Panc1 (cell line): Measurements from ENCODE around the gene SSX5. TPM values are rescaled to one million over a fixed set of nuclear protein-coding genes. Genes with fewer than 3 reads are reported as not detected.
"Not testable (repeated sequence)": the region's sequence is repeated elsewhere in the genome, so short reads cannot be mapped to it uniquely, and the experiment has no call there.

ENCODE experiments used
- ATAC-seq: fragments of 200-7000 bp; cut with Tn5 transposase; 2 replicates; pipeline ENCODE4 v1.9.1; 2020; ENCODE audit warnings: mild to moderate bottlenecking, moderate library complexity
- BruUV-seq: library from RNA; stranded (reverse); fragments of 400-500 nt; replicated peaks from 2 replicates; lab custom pipeline; 2021; lab: Mats Ljungman, UMichigan
- CTCF ChIA-PET: fragments of 300-600 bp; sonication (Branson Sonifier 250); formaldehyde crosslinking; loops from one replicate; lab custom pipeline; 2022; ENCODE audit warnings: antibody characterized with exemption; lab: Charles Lee
- POLR2A ChIA-PET: fragments of 300-600 bp; sonication (Branson Sonifier 250); formaldehyde crosslinking; loops from one replicate; lab custom pipeline; 2022; ENCODE audit warnings: antibody characterized with exemption; lab: Charles Lee
- DNase-seq: peaks from one replicate; pipeline ENCODE4 v3.0.0-alpha.2; 2010; ENCODE audit warnings: low read depth, low spot score
- H3K27ac ChIP-seq: 2 replicates; pipeline ENCODE4 v1.5.1; 2011; ENCODE audit warnings: mild to moderate bottlenecking, low read length, inconsistent platforms
- H3K27me3 ChIP-seq: fragments of 200-500 bp; sonication (Bioruptor generic); 2 replicates; pipeline ENCODE4 v1.6.0; 2014; ENCODE audit warnings: low read length, inconsistent platforms; ENCODE audit not compliant: control insufficient read depth, insufficient read depth
- H3K36me3 ChIP-seq: fragments of 200-500 bp; sonication (Bioruptor generic); 2 replicates; pipeline ENCODE4 v1.5.1; 2014; ENCODE audit warnings: inconsistent platforms, mild to moderate bottlenecking, low read length, moderate library complexity; ENCODE audit not compliant: control insufficient read depth, insufficient read depth
- H3K4me1 ChIP-seq: 2 replicates; pipeline ENCODE4 v1.5.1; 2011; ENCODE audit warnings: inconsistent platforms, mild to moderate bottlenecking, low read length, moderate library complexity; ENCODE audit not compliant: control insufficient read depth, insufficient read depth
- H3K4me3 ChIP-seq, 2 experiments: 2 replicates each; pipeline ENCODE4 v1.5.1; 2011 to 2012; ENCODE audit warnings: low read depth in 2 of 2, low read length in 2 of 2, mild to moderate bottlenecking in 2 of 2, inconsistent platforms in 1 of 2, moderate library complexity in 1 of 2
- H3K9me3 ChIP-seq: fragments of 200-500 bp; sonication (Bioruptor generic); 2 replicates; pipeline ENCODE4 v1.5.1; 2014; ENCODE audit warnings: low read depth, mild to moderate bottlenecking, inconsistent platforms, low read length, moderate library complexity; ENCODE audit not compliant: control insufficient read depth, insufficient read depth
- POLR2AphosphoS5 ChIP-seq: IDR thresholded peaks from 2 replicates; pipeline ENCODE4 v1.6.1; 2012; ENCODE audit warnings: mild to moderate bottlenecking, low read depth, low read length, moderate library complexity
- SIN3A ChIP-seq: IDR thresholded peaks from 2 replicates; pipeline ENCODE4 v1.6.1; 2012; ENCODE audit warnings: low read depth, mild to moderate bottlenecking, low read length, moderate library complexity, borderline replicate concordance; ENCODE audit not compliant: insufficient read depth
- TCF7L2 ChIP-seq: IDR thresholded peaks from 2 replicates; pipeline ENCODE4 v1.6.1; 2011; ENCODE audit warnings: mild to moderate bottlenecking, low read depth, low read length, inconsistent platforms
- in situ Hi-C: cut with HindIII; loops from 2 replicates; pipeline ENCODE4 v1.10.0; 2016; ENCODE audit warnings: low sequenced_read_pairs, low pct_unique_long_range_greater_than_20kb
- intact Hi-C: fragments of 100-400 bp; cut with micrococcal nuclease; formaldehyde crosslinking; loops from one replicate; pipeline ENCODE4 v1.10.0; 2022; ENCODE audit not compliant: unreplicated experiment
- total RNA-seq: library from RNA; stranded (reverse); gene quantifications from one replicate; pipeline ENCODE4 v1.2.1, GENCODE V29; 2021; ENCODE audit not compliant: unreplicated experiment
- TF ChIP-seq, protein P1 (sequence below), 2 experiments: IDR thresholded peaks; 2 replicates each; pipeline ENCODE4 v1.6.1; 2011 to 2012; ENCODE audit warnings: low read depth in 2 of 2, control low read depth in 1 of 2, low read length in 1 of 2, mild to moderate bottlenecking in 1 of 2, moderate library complexity in 1 of 2; ENCODE audit not compliant: insufficient read depth in 1 of 2
- TF ChIP-seq, protein P2 (sequence below): fragments of 450-650 bp; IDR thresholded peaks from 2 replicates; pipeline ENCODE4 v1.5.1; 2017; ENCODE audit warnings: mild to moderate bottlenecking

Gene SSX5
- total RNA-seq, 1 experiment from 2014 or later = not detected

DNA sequence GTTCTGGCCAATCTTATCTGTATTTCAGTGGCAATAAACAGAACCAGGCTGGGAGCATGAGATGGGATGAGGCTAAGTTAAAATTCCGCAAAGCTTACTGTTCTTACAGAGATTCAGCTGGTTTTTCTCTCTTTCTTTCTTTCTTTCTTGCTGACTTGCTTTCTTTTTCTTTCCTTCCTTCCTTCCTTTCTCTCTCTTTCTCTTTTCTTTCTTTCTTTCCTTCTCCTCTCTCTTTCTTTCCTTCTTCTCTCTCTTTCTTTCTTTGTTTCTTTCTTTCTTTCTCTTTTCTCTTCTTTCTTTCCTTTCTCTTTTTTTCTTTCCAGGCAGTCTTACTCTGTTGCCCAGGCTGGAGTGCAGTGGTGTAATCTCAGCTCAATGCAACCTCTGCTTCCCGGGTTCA is 41.8 kb downstream of the SSX5 start:
- POLR2A ChIA-PET = no interaction called here
- in situ Hi-C loops = no loop called here
- BruUV-seq = no TSS peak
- TF ChIP-seq POLR2AphosphoS5 = no peak
- ATAC-seq (no peak), DNase-seq (no peak)
- Histone ChIP-seq H3K27ac (no peak overlapping the region), H3K4me1 (no peaks in the 10 kb centered on the region), H3K9me3 (no peaks in the 10 kb centered on the region), H3K36me3 (no peaks in the 10 kb centered on the region), H3K27me3 (no peaks in the 10 kb centered on the region; the same call in 1 of the 2 replicates), H3K4me3 (no peak overlapping the region)
- intact Hi-C loops = no loop called here
- CTCF ChIA-PET = no interaction called here

DNA sequence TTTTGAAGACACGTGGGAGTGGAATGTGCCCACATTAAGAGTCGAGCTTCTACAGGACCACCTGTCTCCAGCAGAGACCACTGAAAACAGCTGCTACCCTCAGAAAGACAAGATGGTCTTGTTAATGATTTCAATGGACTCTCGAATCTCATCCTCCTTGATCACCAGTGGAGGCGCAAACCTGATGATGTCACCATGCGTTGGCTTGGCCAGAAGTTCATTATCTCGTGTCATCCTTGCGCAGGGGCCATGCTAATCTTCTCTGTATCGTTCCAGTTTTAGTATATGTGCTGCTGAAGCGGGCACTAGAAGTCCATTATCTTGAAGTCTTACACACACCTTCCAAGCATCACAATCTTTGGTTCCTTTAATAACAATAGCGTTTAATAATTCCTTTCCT is 42.8 kb downstream of the SSX5 start:
- CTCF ChIA-PET = no interaction called here
- no peak for TF ChIP-seq TCF7L2
- TF ChIP-seq, protein P1, sequence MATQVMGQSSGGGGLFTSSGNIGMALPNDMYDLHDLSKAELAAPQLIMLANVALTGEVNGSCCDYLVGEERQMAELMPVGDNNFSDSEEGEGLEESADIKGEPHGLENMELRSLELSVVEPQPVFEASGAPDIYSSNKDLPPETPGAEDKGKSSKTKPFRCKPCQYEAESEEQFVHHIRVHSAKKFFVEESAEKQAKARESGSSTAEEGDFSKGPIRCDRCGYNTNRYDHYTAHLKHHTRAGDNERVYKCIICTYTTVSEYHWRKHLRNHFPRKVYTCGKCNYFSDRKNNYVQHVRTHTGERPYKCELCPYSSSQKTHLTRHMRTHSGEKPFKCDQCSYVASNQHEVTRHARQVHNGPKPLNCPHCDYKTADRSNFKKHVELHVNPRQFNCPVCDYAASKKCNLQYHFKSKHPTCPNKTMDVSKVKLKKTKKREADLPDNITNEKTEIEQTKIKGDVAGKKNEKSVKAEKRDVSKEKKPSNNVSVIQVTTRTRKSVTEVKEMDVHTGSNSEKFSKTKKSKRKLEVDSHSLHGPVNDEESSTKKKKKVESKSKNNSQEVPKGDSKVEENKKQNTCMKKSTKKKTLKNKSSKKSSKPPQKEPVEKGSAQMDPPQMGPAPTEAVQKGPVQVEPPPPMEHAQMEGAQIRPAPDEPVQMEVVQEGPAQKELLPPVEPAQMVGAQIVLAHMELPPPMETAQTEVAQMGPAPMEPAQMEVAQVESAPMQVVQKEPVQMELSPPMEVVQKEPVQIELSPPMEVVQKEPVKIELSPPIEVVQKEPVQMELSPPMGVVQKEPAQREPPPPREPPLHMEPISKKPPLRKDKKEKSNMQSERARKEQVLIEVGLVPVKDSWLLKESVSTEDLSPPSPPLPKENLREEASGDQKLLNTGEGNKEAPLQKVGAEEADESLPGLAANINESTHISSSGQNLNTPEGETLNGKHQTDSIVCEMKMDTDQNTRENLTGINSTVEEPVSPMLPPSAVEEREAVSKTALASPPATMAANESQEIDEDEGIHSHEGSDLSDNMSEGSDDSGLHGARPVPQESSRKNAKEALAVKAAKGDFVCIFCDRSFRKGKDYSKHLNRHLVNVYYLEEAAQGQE (IDR thresholded peaks at IDR 0.05; ENCODE audit: insufficient read depth in 1 of 2, low read depth in 2 of 2, low read length in 1 of 2) = no peak
- no peak for TF ChIP-seq SIN3A
- TF ChIP-seq POLR2AphosphoS5 = no peak
- TF ChIP-seq, protein P2, sequence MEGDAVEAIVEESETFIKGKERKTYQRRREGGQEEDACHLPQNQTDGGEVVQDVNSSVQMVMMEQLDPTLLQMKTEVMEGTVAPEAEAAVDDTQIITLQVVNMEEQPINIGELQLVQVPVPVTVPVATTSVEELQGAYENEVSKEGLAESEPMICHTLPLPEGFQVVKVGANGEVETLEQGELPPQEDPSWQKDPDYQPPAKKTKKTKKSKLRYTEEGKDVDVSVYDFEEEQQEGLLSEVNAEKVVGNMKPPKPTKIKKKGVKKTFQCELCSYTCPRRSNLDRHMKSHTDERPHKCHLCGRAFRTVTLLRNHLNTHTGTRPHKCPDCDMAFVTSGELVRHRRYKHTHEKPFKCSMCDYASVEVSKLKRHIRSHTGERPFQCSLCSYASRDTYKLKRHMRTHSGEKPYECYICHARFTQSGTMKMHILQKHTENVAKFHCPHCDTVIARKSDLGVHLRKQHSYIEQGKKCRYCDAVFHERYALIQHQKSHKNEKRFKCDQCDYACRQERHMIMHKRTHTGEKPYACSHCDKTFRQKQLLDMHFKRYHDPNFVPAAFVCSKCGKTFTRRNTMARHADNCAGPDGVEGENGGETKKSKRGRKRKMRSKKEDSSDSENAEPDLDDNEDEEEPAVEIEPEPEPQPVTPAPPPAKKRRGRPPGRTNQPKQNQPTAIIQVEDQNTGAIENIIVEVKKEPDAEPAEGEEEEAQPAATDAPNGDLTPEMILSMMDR = no peak
- intact Hi-C loops (no loop called here), in situ Hi-C loops (no loop called here)
- BruUV-seq = no TSS peak
- Histone ChIP-seq H3K9me3 (no peaks in the 10 kb centered on the region), H3K27ac (no peak overlapping the region), H3K36me3 (no peaks in the 10 kb centered on the region), H3K27me3 (no peaks in the 10 kb centered on the region; the same call in 1 of the 2 replicates), H3K4me1 (no peaks in the 10 kb centered on the region), H3K4me3 (no peak overlapping the region)
- no peak for ATAC-seq
- POLR2A ChIA-PET = no interaction called here
- DNase-seq = no peak

DNA sequence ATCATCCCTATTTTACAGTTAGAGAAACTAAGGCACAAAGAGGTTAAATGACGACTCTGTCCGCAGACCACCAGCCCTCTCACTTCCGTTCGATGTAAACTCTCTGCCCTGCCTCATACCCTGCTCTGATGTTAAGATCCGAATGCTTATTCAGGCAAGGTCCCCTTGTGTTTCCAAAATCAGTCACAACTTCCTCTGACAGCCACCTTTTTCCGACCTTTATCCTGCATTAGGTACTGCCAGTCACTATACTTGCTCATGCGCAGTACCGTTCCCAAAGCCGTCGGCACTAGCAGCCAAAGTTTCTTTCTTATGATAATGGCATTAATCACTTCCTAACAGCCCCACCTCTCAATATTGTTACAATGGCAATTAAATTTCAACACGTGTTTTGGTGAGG is 53.9 kb downstream of the SSX5 start:
- H3K27me3 ChIP-seq, H3K36me3 ChIP-seq, intact Hi-C loops, ATAC-seq, H3K4me1 ChIP-seq, CTCF ChIA-PET, H3K9me3 ChIP-seq, in situ Hi-C loops, BruUV-seq, H3K4me3 ChIP-seq, DNase-seq, POLR2A ChIA-PET, H3K27ac ChIP-seq: not testable (repeated sequence)

DNA sequence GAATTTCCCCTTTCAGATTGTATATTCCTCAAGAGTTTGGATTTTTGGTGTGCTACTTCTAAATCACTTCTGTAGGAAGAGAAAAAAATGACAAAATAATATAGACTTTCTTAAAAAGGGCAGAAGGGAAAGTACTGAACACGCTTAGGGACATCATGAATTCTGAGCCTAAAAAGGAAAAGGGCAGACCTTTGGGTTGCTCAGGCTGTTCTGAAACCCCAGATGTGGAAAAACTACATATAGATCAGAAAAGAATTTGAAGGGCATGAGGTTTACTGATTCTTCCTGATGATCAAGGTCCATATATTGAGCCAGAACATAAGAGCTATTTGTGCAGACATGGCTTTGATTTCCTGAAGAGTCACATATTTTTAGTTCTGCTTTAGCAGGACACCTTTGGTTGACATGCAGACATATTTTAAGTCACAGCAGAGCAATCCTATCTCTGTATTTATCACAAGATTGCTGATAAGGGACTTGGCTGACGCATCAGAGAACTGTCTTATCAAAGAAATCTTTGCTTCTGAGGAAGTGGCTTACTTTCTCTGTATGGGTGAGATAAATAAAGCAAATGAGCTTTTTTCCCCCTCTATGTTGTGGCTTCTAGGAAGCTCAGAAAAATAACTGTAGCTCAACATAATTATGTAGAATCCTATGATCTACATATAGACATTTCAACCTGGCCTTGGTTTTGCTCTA is 54.6 kb downstream of the SSX5 start:
- H3K27me3 ChIP-seq, intact Hi-C loops, POLR2A ChIA-PET, BruUV-seq, ATAC-seq, H3K9me3 ChIP-seq, H3K27ac ChIP-seq, H3K36me3 ChIP-seq, in situ Hi-C loops, H3K4me1 ChIP-seq, H3K4me3 ChIP-seq, CTCF ChIA-PET, DNase-seq: not testable (repeated sequence)

DNA sequence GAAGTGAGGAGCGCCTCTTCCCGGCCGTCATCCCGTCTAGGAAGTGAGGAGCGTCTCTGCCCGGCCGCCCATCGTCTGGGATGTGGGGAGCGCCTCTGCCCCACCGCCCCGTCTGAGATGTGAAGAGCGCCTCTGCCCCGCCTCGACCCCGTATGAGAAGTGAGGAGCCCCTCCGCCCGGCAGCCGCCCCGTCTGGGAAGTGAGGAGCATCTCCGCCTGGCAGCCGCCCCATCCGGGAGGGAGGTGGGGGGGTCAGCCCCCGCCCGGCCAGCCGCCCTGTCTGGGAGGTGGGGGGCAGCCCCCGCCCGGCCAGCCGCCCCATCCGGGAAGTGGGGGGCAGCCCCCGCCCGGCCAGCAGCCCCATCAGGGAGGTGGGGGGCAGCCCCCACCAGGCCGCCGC is 57.5 kb downstream of the SSX5 start:
- H3K4me1 ChIP-seq, intact Hi-C loops, BruUV-seq, H3K36me3 ChIP-seq, DNase-seq, H3K27me3 ChIP-seq, ATAC-seq, CTCF ChIA-PET, POLR2A ChIA-PET, H3K9me3 ChIP-seq, in situ Hi-C loops, H3K27ac ChIP-seq, H3K4me3 ChIP-seq: not testable (repeated sequence)
